WTC11 (cell line): ENCODE data around the gene RRAS. TPM values are rescaled to one million over a fixed set of nuclear protein-coding genes. Genes with fewer than 3 reads are reported as not detected.

Experiments used
- ATAC-seq: fragments of 200-7000 bp; cut with Tn5 transposase; 2 replicates; pipeline ENCODE4 v1.10.0; 2021; ENCODE audit warnings: mild to moderate bottlenecking, moderate library complexity
- CTCF ChIA-PET: fragments of 300-600 bp; sonication (Branson Sonifier 250); formaldehyde crosslinking; loops from one replicate; lab custom pipeline; 2021; ENCODE audit warnings: antibody characterized with exemption; lab: Charles Lee
- POLR2A ChIA-PET: fragments of 350-600 bp; sonication (Branson Sonifier 250); formaldehyde crosslinking; loops from one replicate; lab custom pipeline; 2021; ENCODE audit warnings: antibody characterized with exemption; lab: Charles Lee
- DNase-seq: peaks from one replicate; pipeline ENCODE4 v3.0.0; 2021; ENCODE audit warnings: low spot score
- H3K27ac Mint-ChIP-seq: 2 replicates; pipeline ENCODE4 v1.8.0; 2021; ENCODE audit warnings: mixed read lengths
- H3K27me3 Mint-ChIP-seq: 2 replicates; pipeline ENCODE4 v1.8.0; 2021; ENCODE audit warnings: low read depth, mild to moderate bottlenecking, moderate library complexity, mixed read lengths
- H3K36me3 Mint-ChIP-seq: 2 replicates; pipeline ENCODE4 v1.8.0; 2021; ENCODE audit warnings: mixed read lengths
- H3K4me1 Mint-ChIP-seq: 2 replicates; pipeline ENCODE4 v1.8.0; 2022; ENCODE audit warnings: mixed read lengths
- H3K4me3 Mint-ChIP-seq: 2 replicates; pipeline ENCODE4 v1.8.0; 2021; ENCODE audit warnings: mild to moderate bottlenecking, moderate library complexity, mixed read lengths
- H3K9me3 Mint-ChIP-seq: 2 replicates; pipeline ENCODE4 v1.8.0; 2021; ENCODE audit warnings: mixed read lengths
- FOXJ3 ChIP-seq: sonication (generic); formaldehyde crosslinking; IDR thresholded peaks from 2 replicates; pipeline ENCODE4 v1.9.0; 2021; ENCODE audit warnings: missing genetic modification reagents, mild to moderate bottlenecking, borderline replicate concordance
- KAT7 ChIP-seq: sonication (generic); formaldehyde crosslinking; IDR thresholded peaks from 2 replicates; pipeline ENCODE4 v1.8.1; 2023; ENCODE audit warnings: missing genetic modification reagents, mild to moderate bottlenecking, borderline replicate concordance
- NFATC4 ChIP-seq: fragments of 250-450 bp; sonication (Bioruptor Pico); IDR thresholded peaks from 2 replicates; pipeline ENCODE4 v1.9.0; 2021; ENCODE audit warnings: mild to moderate bottlenecking
- NFYB ChIP-seq: sonication (generic); formaldehyde crosslinking; conservative IDR thresholded peaks from 2 replicates; pipeline ENCODE4 v1.8.0; 2022; ENCODE audit warnings: low read depth, missing genetic modification reagents
- OVOL2 ChIP-seq: fragments of 250-450 bp; sonication (Bioruptor Pico); IDR thresholded peaks from 2 replicates; pipeline ENCODE4 v1.9.0; 2021; ENCODE audit warnings: mild to moderate bottlenecking, borderline replicate concordance
- RELA ChIP-seq: sonication (generic); formaldehyde crosslinking; IDR thresholded peaks from 2 replicates; pipeline ENCODE4 v1.8.1; 2022; ENCODE audit warnings: missing genetic modification reagents, mild to moderate bottlenecking, borderline replicate concordance
- ZNF121 ChIP-seq: sonication (generic); formaldehyde crosslinking; IDR thresholded peaks from 2 replicates; pipeline ENCODE4 v1.8.0; 2023; ENCODE audit warnings: missing genetic modification reagents
- ZNF263 ChIP-seq: sonication (generic); formaldehyde crosslinking; IDR thresholded peaks from 2 replicates; pipeline ENCODE4 v1.8.1; 2022; ENCODE audit warnings: low read depth, mild to moderate bottlenecking, moderate library complexity, missing genetic modification reagents
- ZNF423 ChIP-seq: fragments of 250-450 bp; sonication (Bioruptor Pico); IDR thresholded peaks from 2 replicates; pipeline ENCODE4 v2.1.2; 2022; ENCODE audit warnings: mild to moderate bottlenecking, moderate library complexity
- total RNA-seq: library from RNA; stranded (reverse); gene quantifications from 3 replicates; pipeline ENCODE4 v1.2.3, GENCODE V29; 2021
- TF ChIP-seq, protein P1 (sequence below): sonication (generic); formaldehyde crosslinking; IDR thresholded peaks from 2 replicates; pipeline ENCODE4 v1.8.0; 2022; ENCODE audit warnings: mild to moderate bottlenecking, missing genetic modification reagents
- TF ChIP-seq, protein P2 (sequence below): fragments of 250-450 bp; sonication (Bioruptor Pico); conservative IDR thresholded peaks from 2 replicates; pipeline ENCODE4 v1.9.0; 2021; ENCODE audit warnings: mild to moderate bottlenecking
- TF ChIP-seq, protein P3 (sequence below): sonication (generic); formaldehyde crosslinking; IDR thresholded peaks from 2 replicates; pipeline ENCODE4 v1.8.0; 2023; ENCODE audit warnings: missing genetic modification reagents
- TF ChIP-seq, protein P4 (sequence below): sonication (generic); formaldehyde crosslinking; IDR thresholded peaks from 2 replicates; pipeline ENCODE4 v1.8.0; 2022; ENCODE audit warnings: missing genetic modification reagents
- TF ChIP-seq, protein P5 (sequence below): sonication (generic); formaldehyde crosslinking; IDR thresholded peaks from 2 replicates; pipeline ENCODE4 v1.8.1; 2023; ENCODE audit warnings: mild to moderate bottlenecking, missing genetic modification reagents, borderline replicate concordance
- TF ChIP-seq, protein P6 (sequence below): sonication (generic); formaldehyde crosslinking; IDR thresholded peaks from 2 replicates; pipeline ENCODE4 v1.8.1; 2023; ENCODE audit warnings: mild to moderate bottlenecking, moderate library complexity, missing genetic modification reagents
- TF ChIP-seq, protein P7 (sequence below): fragments of 200-600 bp; IDR thresholded peaks from 2 replicates; pipeline ENCODE4 v1.8.0; 2022; ENCODE audit warnings: antibody characterized with exemption

RRAS gene
- total RNA-seq, 1 experiment from 2014 or later = 11.4 TPM

DNA sequence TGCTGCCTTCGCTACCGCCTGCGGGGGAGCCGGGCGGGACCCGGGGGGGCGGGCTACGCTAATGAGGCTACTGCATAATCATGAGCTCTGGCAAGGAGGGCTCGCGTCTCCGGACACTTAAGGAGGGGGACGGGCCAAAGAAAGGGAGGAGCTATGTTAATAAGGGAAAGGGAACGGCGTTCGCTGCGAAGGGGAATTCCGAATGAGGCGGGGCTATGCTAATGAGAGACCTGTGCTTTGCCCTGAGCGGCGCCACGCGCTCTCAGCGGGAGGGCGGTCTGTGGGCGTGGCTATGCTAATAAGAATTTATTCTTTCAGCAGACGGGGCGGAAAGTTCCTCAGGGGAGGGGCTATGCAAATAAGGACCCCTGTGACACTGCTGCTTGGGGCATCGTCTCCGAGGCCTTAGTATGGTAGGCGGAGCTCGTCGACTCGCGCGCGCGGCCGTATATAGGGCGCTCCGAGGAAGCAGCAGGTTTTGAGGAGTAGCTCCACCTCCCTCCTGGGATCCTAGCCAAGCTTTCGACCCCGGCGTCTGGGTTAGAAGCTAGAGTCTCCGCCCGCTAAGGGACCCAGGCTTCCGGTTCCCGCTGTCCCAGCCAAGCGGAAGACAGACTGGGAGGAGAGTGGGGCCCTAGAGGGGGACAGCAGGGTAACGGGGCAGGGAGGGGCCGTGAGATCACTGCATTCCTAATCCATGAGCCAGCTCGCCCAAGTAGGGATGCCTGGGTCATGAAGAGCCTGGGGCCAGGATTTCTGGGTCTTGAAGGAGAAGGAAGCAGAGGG is at the start of gene RRAS (continued):
- TF ChIP-seq, protein P1, sequence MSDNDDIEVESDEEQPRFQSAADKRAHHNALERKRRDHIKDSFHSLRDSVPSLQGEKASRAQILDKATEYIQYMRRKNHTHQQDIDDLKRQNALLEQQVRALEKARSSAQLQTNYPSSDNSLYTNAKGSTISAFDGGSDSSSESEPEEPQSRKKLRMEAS (CRISPR knock-in tag) = peak; percentile 71; the same call in 1 of the 2 replicates
- TF ChIP-seq, protein P2, sequence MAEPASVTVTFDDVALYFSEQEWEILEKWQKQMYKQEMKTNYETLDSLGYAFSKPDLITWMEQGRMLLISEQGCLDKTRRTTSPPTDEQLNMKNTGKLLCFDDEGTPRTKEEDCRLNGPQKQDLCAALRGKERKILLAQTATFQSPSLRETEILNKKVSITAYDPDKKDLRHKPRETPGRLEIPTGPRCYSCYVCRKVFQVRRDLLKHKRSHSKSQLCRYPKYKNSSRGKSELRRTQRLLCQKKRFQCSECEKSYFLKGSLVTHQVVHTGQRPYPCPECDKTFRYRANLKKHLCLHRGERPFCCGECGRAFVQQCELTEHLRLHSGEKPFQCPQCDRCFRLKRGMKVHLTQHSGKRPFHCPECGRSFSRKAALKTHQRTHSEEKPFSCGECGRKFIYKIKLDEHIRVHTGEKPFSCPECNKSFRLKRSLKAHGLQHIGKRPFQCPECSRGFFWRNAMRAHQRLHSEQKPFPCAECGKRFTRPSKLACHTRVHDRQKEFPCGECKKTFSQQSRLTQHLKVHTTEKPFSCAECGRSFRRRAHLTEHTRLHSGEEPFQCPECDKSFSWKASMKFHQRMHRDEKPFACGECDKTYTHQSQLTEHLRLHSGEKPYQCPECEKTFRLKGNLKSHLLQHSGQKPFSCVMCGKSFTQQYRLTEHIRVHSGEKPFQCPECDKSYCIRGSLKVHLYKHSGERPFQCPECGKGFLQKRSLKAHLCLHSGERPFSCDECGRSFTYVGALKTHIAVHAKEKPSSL (CRISPR knock-in tag) = no peak

DNA sequence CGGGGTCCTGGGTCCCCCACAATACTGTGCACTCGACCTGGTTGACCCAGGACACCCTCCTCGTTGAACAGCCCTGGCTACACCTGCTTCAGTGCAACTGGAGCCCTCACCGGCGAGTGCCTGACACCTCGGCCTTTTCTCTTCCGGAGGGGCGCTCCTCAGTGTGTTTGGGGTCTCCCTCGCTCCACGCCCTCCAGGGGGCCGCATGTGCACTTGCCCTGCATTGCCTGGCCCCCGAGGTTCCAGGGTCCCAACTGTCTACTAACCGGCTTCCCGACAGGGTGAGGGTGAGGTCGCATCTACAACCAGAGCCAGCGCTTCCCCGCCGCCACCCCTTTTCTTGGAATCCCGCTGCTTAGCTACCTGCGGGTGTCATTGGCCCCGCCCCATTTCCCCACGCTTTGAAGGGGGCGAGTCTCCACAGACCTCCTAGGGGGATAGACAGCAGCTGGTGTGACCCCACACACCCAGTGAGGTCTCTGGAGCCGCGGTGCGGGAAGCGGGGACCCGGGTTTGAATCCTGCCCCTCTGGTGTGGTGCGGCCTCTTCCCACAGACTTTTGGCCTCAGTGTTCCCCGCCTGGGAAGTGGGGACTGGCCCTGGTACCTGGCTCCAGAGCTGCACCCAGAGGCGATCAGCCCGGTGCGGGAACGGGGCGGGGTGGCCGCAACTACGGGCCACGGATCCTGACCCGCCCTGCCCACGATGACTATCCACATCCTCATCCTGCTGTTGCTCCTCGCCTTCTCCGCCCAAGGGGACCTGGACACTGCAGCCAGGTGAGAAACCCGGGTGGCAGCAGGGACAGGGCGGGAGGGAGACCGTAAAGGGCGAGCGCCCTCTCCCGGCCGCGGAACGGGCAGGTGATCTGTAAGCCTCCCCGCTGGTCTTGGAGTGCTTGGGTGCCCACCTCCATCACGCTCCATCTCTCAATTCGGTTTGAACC is 49.5 kb upstream of the RRAS start, which contains the start of gene ADM5:
Gene ADM5, plus strand, starts transcription at position 462 of the 946 bp plus-strand sequence. Its CDS starts 244 bp downstream, at position 706.
- Mint-ChIP-seq H3K4me1 (peaks cover 45% of the 10 kb centered on the region), H3K27me3 (no peaks in the 10 kb centered on the region), H3K27ac (peak within 1 kb of the TSS; percentile 96), H3K36me3 (peaks cover 38% of the 10 kb centered on the region), H3K4me3 (peak within 1 kb of the TSS; percentile 93), H3K9me3 (peaks cover 3% of the 10 kb centered on the region)
- ATAC-seq (peak; percentile 27), DNase-seq (peak; percentile 76)
- ChIA-PET CTCF (interaction anchor here (0.6 to 3.8 kb wide), 10 partner anchors 9 to 124 kb away, joined by 3 to 19 read pairs (median 3); partner anchors contain the start of genes AP2A1, FUZ, PRMT1 and SCAF1), POLR2A (interaction anchor here (0.6 to 5.9 kb wide), 10 partner anchors 8 to 77 kb away, joined by 3 to 38 read pairs (median 6); partner anchors contain the start of genes AP2A1, PRMT1 and RRAS)
- TF ChIP-seq, protein P3, sequence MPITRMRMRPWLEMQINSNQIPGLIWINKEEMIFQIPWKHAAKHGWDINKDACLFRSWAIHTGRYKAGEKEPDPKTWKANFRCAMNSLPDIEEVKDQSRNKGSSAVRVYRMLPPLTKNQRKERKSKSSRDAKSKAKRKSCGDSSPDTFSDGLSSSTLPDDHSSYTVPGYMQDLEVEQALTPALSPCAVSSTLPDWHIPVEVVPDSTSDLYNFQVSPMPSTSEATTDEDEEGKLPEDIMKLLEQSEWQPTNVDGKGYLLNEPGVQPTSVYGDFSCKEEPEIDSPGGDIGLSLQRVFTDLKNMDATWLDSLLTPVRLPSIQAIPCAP (CRISPR knock-in tag) = 0 out of 2 replicates have a peak, but pooled peaks have one; percentile 32
- TF ChIP-seq, protein P4, sequence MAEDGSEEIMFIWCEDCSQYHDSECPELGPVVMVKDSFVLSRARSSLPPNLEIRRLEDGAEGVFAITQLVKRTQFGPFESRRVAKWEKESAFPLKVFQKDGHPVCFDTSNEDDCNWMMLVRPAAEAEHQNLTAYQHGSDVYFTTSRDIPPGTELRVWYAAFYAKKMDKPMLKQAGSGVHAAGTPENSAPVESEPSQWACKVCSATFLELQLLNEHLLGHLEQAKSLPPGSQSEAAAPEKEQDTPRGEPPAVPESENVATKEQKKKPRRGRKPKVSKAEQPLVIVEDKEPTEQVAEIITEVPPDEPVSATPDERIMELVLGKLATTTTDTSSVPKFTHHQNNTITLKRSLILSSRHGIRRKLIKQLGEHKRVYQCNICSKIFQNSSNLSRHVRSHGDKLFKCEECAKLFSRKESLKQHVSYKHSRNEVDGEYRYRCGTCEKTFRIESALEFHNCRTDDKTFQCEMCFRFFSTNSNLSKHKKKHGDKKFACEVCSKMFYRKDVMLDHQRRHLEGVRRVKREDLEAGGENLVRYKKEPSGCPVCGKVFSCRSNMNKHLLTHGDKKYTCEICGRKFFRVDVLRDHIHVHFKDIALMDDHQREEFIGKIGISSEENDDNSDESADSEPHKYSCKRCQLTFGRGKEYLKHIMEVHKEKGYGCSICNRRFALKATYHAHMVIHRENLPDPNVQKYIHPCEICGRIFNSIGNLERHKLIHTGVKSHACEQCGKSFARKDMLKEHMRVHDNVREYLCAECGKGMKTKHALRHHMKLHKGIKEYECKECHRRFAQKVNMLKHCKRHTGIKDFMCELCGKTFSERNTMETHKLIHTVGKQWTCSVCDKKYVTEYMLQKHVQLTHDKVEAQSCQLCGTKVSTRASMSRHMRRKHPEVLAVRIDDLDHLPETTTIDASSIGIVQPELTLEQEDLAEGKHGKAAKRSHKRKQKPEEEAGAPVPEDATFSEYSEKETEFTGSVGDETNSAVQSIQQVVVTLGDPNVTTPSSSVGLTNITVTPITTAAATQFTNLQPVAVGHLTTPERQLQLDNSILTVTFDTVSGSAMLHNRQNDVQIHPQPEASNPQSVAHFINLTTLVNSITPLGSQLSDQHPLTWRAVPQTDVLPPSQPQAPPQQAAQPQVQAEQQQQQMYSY = peak; percentile 30; the same call in 1 of the 2 replicates
- TF ChIP-seq NFATC4 (CRISPR knock-in tag) = 0 out of 2 replicates have a peak, but pooled peaks have one; percentile 9
- TF ChIP-seq KAT7 (CRISPR knock-in tag) = peak; percentile 72; the same call in 1 of the 2 replicates
- TF ChIP-seq NFYB (CRISPR knock-in tag) = no peak
- TF ChIP-seq FOXJ3 = no peak
- TF ChIP-seq, protein P5, sequence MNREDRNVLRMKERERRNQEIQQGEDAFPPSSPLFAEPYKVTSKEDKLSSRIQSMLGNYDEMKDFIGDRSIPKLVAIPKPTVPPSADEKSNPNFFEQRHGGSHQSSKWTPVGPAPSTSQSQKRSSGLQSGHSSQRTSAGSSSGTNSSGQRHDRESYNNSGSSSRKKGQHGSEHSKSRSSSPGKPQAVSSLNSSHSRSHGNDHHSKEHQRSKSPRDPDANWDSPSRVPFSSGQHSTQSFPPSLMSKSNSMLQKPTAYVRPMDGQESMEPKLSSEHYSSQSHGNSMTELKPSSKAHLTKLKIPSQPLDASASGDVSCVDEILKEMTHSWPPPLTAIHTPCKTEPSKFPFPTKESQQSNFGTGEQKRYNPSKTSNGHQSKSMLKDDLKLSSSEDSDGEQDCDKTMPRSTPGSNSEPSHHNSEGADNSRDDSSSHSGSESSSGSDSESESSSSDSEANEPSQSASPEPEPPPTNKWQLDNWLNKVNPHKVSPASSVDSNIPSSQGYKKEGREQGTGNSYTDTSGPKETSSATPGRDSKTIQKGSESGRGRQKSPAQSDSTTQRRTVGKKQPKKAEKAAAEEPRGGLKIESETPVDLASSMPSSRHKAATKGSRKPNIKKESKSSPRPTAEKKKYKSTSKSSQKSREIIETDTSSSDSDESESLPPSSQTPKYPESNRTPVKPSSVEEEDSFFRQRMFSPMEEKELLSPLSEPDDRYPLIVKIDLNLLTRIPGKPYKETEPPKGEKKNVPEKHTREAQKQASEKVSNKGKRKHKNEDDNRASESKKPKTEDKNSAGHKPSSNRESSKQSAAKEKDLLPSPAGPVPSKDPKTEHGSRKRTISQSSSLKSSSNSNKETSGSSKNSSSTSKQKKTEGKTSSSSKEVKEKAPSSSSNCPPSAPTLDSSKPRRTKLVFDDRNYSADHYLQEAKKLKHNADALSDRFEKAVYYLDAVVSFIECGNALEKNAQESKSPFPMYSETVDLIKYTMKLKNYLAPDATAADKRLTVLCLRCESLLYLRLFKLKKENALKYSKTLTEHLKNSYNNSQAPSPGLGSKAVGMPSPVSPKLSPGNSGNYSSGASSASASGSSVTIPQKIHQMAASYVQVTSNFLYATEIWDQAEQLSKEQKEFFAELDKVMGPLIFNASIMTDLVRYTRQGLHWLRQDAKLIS (CRISPR knock-in tag) = no peak
- no peak for TF ChIP-seq OVOL2 (CRISPR knock-in tag)
- TF ChIP-seq ZNF423 (CRISPR knock-in tag) = 0 out of 2 replicates have a peak, but pooled peaks have one; percentile 17
- TF ChIP-seq, protein P6, sequence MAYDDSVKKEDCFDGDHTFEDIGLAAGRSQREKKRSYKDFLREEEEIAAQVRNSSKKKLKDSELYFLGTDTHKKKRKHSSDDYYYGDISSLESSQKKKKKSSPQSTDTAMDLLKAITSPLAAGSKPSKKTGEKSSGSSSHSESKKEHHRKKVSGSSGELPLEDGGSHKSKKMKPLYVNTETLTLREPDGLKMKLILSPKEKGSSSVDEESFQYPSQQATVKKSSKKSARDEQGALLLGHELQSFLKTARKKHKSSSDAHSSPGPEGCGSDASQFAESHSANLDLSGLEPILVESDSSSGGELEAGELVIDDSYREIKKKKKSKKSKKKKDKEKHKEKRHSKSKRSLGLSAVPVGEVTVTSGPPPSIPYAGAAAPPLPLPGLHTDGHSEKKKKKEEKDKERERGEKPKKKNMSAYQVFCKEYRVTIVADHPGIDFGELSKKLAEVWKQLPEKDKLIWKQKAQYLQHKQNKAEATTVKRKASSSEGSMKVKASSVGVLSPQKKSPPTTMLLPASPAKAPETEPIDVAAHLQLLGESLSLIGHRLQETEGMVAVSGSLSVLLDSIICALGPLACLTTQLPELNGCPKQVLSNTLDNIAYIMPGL (CRISPR knock-in tag) = no peak
- TF ChIP-seq RELA (CRISPR knock-in tag) = peak; percentile 70; the same call in 1 of the 2 replicates
- TF ChIP-seq ZNF121 (CRISPR knock-in tag) = peak; percentile 99
- no peak for TF ChIP-seq ZNF263 (CRISPR knock-in tag)
- TF ChIP-seq, protein P7, sequence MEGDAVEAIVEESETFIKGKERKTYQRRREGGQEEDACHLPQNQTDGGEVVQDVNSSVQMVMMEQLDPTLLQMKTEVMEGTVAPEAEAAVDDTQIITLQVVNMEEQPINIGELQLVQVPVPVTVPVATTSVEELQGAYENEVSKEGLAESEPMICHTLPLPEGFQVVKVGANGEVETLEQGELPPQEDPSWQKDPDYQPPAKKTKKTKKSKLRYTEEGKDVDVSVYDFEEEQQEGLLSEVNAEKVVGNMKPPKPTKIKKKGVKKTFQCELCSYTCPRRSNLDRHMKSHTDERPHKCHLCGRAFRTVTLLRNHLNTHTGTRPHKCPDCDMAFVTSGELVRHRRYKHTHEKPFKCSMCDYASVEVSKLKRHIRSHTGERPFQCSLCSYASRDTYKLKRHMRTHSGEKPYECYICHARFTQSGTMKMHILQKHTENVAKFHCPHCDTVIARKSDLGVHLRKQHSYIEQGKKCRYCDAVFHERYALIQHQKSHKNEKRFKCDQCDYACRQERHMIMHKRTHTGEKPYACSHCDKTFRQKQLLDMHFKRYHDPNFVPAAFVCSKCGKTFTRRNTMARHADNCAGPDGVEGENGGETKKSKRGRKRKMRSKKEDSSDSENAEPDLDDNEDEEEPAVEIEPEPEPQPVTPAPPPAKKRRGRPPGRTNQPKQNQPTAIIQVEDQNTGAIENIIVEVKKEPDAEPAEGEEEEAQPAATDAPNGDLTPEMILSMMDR = peak; percentile 56
